ENCODE results near the gene BMF.

DNA sequence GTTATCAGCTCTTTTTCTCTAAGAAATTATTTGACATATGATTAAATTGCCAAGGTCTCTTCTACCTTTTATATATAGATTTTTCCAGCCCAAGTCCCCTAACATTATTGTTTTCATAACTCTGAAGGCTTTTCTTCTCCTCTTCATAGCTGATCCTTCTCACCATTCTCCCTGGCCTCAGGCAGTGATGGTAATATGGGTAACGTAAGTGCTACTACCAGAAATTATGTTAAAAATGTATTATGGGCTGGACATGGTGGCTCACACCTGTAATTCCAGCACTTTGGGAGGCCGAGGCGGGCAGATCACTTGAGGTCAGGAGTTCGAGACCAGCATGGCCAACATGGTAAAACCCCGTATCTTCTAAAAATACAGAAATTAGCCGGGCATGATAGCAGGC lies 29.2 kb downstream of the BMF start:
- TF ChIP-seq, protein P1, sequence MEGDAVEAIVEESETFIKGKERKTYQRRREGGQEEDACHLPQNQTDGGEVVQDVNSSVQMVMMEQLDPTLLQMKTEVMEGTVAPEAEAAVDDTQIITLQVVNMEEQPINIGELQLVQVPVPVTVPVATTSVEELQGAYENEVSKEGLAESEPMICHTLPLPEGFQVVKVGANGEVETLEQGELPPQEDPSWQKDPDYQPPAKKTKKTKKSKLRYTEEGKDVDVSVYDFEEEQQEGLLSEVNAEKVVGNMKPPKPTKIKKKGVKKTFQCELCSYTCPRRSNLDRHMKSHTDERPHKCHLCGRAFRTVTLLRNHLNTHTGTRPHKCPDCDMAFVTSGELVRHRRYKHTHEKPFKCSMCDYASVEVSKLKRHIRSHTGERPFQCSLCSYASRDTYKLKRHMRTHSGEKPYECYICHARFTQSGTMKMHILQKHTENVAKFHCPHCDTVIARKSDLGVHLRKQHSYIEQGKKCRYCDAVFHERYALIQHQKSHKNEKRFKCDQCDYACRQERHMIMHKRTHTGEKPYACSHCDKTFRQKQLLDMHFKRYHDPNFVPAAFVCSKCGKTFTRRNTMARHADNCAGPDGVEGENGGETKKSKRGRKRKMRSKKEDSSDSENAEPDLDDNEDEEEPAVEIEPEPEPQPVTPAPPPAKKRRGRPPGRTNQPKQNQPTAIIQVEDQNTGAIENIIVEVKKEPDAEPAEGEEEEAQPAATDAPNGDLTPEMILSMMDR (IDR thresholded peaks at IDR 0.05; ENCODE audit: low read depth, low read length, poor library complexity, severe bottlenecking) = no peak
- no peak for TF ChIP-seq EZH2phosphoT487 (IDR thresholded peaks at IDR 0.05; ENCODE audit: borderline replicate concordance, low read length)

Data from DOHH2 (cell line).